Fibroblast of mammary gland (primary cell): ENCODE measurements around the gene ZNF454.

Experiments used
- DNase-seq: peaks from one replicate; pipeline ENCODE4 v3.0.0-alpha.2; 2010; ENCODE audit warnings: low read depth
- H3K4me3 ChIP-seq: 2 replicates; pipeline ENCODE4 v1.5.1; 2011; ENCODE audit warnings: low read depth, mild to moderate bottlenecking, low read length, moderate library complexity; ENCODE audit not compliant: control insufficient read depth
- TF ChIP-seq, protein P1 (sequence below): conservative IDR thresholded peaks from 2 replicates; pipeline ENCODE4 v1.5.1; 2011; ENCODE audit warnings: low read depth, low read length, inconsistent platforms; ENCODE audit not compliant: control insufficient read depth, insufficient read depth

ZNF454 gene

DNA sequence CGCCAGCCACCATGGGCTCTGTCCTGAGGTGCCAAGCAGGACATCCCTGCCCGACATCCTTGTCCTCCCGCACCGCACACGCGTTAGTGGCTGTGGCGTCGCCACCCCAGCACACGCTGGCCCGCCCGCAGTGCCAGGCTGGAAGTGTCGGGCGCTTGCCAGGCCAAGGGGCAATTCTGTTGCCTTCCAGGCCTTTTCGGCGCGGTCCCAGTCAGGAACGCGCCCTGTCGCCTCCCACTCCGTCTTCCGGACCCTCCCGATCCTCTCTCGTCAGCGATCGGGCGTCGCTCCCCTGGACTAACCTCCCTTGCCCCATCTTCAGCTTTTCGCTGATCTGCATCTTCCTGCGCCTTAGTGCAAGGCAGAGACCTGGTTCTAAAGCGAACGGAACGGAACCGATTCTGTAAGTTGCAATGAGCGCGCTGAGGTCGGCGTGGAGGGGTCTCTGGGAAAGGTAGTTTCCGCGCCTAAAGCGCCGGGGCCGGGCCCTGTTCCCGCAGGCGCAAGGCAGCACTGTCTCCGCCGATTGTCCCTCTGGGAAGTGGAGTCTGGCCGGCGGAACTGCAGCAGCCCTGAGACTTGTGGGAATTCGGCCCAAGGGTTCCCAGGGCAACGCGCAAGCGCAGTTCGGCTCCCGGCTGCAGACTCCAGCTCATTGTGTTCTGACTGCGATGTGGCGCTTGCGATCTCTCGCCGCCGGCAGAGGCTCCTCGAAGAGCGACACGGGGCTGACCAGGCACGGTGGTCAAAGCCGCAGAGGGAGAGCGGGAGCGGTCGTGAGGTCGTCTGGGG is at the start of gene ZNF454:
TSS of gene ZNF454 (plus strand) at position 630 of the 792 bp plus-strand sequence. CDS start 1,594 bp downstream, outside the sequence.
- DNase-seq: peak; percentile 91
- TF ChIP-seq, protein P1, sequence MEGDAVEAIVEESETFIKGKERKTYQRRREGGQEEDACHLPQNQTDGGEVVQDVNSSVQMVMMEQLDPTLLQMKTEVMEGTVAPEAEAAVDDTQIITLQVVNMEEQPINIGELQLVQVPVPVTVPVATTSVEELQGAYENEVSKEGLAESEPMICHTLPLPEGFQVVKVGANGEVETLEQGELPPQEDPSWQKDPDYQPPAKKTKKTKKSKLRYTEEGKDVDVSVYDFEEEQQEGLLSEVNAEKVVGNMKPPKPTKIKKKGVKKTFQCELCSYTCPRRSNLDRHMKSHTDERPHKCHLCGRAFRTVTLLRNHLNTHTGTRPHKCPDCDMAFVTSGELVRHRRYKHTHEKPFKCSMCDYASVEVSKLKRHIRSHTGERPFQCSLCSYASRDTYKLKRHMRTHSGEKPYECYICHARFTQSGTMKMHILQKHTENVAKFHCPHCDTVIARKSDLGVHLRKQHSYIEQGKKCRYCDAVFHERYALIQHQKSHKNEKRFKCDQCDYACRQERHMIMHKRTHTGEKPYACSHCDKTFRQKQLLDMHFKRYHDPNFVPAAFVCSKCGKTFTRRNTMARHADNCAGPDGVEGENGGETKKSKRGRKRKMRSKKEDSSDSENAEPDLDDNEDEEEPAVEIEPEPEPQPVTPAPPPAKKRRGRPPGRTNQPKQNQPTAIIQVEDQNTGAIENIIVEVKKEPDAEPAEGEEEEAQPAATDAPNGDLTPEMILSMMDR: no peak
- H3K4me3 ChIP-seq: peak within 1 kb of the TSS; percentile 55

DNA sequence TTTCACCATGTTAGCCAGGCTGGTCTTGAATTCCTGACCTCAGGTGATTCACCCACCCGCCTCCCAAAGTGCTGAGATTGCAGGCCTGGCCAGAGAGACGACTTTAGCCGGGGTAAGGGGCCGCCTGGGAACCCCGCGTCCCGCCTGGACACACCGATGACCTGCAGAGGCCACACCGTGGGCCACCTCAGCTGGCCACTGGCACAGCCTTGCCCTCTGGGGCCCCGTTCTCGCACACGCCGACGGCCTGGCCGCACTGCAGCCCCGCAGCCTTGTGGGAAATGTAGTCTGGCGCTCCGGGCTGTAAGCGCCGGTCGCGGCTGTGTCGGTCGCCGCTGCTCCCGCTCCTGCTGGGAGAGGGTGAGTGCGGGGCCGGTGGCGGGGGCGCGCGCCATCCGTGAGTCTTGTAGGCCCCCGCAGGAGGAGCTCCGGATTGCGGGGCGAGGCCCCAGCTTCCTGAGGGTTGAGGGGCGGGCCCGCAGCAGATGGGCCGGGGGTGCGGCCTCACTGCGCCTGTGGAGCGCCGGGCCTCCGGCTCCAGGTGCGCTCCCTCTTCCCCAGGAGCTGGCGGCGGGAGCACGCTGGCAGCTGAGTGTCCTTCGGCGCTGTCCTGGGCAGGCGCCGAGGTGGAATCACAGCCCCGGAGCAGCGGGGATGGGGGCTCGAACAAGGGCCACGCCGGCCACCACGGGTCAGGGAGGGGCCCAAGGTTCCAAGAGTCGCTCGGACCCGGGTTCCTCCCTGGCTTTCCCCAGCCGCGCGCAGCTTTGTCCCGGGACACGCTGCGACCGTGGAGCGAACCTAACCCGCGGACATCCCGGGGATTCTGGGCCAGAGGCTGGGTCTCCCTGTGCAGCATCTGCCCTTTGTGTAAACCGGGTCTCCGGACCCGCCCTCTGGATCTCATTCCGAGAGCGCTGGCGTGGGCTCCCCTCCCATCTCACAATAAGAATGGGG is 45.1 kb upstream of the ZNF454 start, which contains the start of gene ZFP2:
TSS of gene ZFP2 (plus strand) at position 299 of the 957 bp plus-strand sequence. CDS start 35,401 bp downstream, outside the sequence.
- TF ChIP-seq, protein P1: no peak
- DNase-seq: peak; percentile 42
- peak within 1 kb of the TSS; percentile 64 for H3K4me3 ChIP-seq

DNA sequence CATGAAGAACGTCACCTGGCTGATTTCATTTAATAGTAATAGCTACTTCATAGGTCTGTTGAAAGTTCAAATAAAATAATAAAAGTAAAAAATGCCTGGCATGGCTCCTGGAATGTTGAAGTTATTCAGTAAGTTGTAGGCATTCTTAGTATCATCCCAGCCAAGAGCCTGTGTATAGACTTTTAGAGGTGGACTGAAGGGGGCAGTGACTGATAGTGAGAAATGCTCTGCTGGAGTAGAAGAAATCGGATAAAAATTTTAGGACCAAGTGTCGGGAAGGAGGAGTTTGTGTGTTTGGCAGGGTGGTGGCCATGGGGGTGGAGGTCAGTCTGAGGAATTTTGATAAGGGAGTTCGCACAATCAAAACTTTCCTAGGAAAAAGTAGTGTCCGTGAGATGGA is 41.7 kb upstream of the ZNF454 start:
- TF ChIP-seq, protein P1: no peak
- H3K4me3 ChIP-seq: no peak overlapping the region
- no peak for DNase-seq

DNA sequence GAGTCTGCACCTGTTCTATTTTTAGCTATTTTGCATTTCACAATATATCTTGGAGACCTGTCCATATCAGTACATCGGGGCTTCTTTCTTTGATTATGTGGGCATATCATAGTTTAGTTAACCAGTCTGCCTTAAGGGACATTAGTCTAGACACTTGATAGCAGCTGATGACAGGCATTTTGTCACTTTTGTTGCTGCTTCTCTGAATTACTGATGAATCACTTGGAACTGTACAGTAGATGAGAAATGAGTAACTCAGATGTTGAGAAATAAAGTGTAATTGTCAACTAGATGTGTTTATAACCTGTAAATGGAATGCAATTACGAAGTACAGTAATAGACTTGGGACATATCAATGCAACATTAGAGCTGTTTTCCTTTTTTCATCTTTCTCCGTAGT is 38.1 kb upstream of the ZNF454 start:
- peak; percentile 30 for DNase-seq
- TF ChIP-seq, protein P1: no peak
- H3K4me3 ChIP-seq: no peak overlapping the region

DNA sequence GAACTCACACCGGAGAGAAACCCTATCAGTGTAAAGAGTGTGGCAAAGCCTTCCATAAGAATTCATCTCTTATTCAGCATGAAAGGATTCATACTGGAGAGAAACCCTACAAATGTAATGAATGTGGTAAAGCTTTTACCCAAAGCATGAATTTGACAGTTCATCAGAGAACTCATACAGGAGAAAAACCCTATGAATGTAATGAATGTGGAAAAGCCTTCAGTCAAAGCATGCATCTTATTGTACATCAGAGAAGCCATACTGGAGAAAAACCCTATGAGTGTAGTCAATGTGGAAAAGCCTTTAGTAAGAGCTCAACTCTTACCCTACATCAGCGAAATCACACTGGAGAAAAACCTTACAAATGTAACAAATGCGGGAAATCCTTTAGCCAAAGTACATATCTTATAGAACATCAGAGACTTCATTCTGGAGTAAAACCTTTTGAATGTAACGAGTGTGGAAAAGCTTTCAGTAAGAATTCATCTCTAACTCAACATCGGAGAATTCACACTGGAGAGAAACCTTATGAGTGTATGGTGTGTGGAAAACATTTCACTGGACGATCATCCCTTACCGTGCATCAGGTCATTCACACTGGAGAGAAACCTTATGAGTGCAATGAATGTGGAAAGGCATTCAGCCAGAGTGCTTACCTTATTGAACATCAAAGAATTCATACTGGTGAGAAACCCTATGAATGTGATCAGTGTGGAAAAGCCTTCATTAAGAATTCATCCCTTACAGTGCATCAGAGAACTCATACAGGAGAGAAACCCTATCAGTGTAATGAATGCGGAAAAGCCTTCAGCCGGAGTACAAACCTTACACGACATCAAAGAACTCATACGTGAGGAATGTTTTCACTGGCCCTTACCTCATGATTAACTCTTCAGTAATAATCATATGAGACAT is 8.9 kb upstream of the ZNF454 start:
- no peak for DNase-seq
- H3K4me3 ChIP-seq: no peak overlapping the region
- TF ChIP-seq, protein P1: no peak

DNA sequence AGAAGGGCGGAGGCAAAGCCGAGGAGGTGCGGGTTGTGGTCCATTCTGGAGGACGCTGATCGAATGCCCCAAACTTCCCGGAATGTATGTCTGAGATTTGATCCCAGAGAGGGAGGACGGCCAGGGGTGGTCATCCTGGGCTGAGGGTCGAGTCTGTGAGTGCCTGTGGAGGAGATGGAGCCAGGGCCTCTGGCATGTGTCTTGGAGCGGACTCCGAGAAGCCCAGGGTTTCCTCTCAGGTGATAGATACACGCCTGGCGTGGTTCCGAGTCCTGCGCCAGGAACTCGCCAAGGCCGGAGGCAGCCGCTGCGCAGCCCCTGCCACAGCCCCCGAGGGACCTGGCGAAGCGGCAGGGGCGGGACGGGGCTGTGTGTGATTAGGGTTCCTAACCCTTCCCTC is 363 bp downstream of the ZNF454 start:
- TF ChIP-seq, protein P1: no peak
- no peak for DNase-seq
- H3K4me3 ChIP-seq: peak overlapping the region; percentile 55
